Cardiac muscle cell (in vitro differentiated cells and primary cell): ENCODE measurements around the gene COL4A1. TPM values are rescaled to one million over a fixed set of nuclear protein-coding genes. Genes with fewer than 3 reads are reported as not detected.

Experiments used
- DNase-seq, 2 donors: peaks; one replicate each; pipeline versions ENCODE4 v3.0.0 to v3.0.0-alpha.2; 2010 to 2017; ENCODE audit warnings: low read depth in 1 of 2, low spot score in 1 of 2
- H3K27ac ChIP-seq: fragments of 200-600 bp; sonication (generic); 2 replicates; pipeline ENCODE4 v1.5.1; 2016
- H3K27me3 ChIP-seq: fragments of 200-600 bp; sonication (generic); 2 replicates; pipeline ENCODE4 v1.6.0; 2016; ENCODE audit warnings: control low read depth
- H3K36me3 ChIP-seq: fragments of 200-600 bp; sonication (generic); 2 replicates; pipeline ENCODE4 v1.5.1; 2016; ENCODE audit warnings: control low read depth
- H3K4me1 ChIP-seq: fragments of 200-600 bp; sonication (generic); 2 replicates; pipeline ENCODE4 v1.8.1; 2017; ENCODE audit warnings: low read depth, mild to moderate bottlenecking, mixed run types
- H3K4me3 ChIP-seq: fragments of 200-600 bp; sonication (generic); 2 replicates; pipeline ENCODE4 v1.5.1; 2016; ENCODE audit warnings: mild to moderate bottlenecking
- H3K9me3 ChIP-seq: fragments of 200-600 bp; sonication (generic); 2 replicates; pipeline ENCODE4 v1.5.1; 2017; ENCODE audit warnings: low read depth, mild to moderate bottlenecking, control low read depth
- CTCF ChIP-seq: IDR thresholded peaks from 2 replicates; pipeline ENCODE4 v1.5.1; 2012; ENCODE audit warnings: low read depth, mild to moderate bottlenecking, low read length
- polyA plus RNA-seq: library from polyadenylated mRNA; unstranded; fragments of >200 nt; fragmentation: Nextera tagmentation; extraction: Ambion mirVana; gene quantifications from 2 replicates; pipeline ENCODE4 v1.2.1, GENCODE V29; 2016
- total RNA-seq: library from RNA; depleted of rRNA; stranded (reverse); fragments of >200 nt; gene quantifications from 2 replicates; pipeline ENCODE4 v1.2.3, GENCODE V29; 2016

COL4A1 gene
- total and polyA plus RNA-seq, 2 experiments from 2014 or later = 73.9 to 171 TPM

- Histone ChIP-seq H3K27me3 (no peaks in the 10 kb centered on the region), H3K4me3 (no peak overlapping the region), H3K4me1 (no peaks in the 10 kb centered on the region), H3K9me3 (no peaks in the 10 kb centered on the region), H3K27ac (no peak overlapping the region), H3K36me3 (no peaks in the 10 kb centered on the region)
- no peak for DNase-seq
- no peak for TF ChIP-seq CTCF
Measured at GRCh38 chr13:110262082-110262436, 44.9 kb downstream of the COL4A1 start.

- no peaks in the 10 kb centered on the region for H3K4me1 ChIP-seq
- H3K4me3 ChIP-seq = no peak overlapping the region
- H3K36me3 ChIP-seq = no peaks in the 10 kb centered on the region
- no peak for TF ChIP-seq CTCF
- no peak overlapping the region for H3K27ac ChIP-seq
- H3K9me3 ChIP-seq = no peaks in the 10 kb centered on the region
- no peaks in the 10 kb centered on the region for H3K27me3 ChIP-seq
- DNase-seq = no peak
Measured at GRCh38 chr13:110261166-110262081, 45.5 kb downstream of the COL4A1 start.

- Histone ChIP-seq H3K4me3 (no peak overlapping the region), H3K27me3 (no peaks in the 10 kb centered on the region), H3K36me3 (no peaks in the 10 kb centered on the region), H3K9me3 (no peaks in the 10 kb centered on the region), H3K27ac (no peak overlapping the region), H3K4me1 (no peaks in the 10 kb centered on the region)
- peak in 1 of 2 donors; percentile 56 for DNase-seq
- TF ChIP-seq CTCF = no peak
Measured at GRCh38 chr13:110259651-110260050, 47.3 kb downstream of the COL4A1 start.

- Histone ChIP-seq H3K4me1 (no peaks in the 10 kb centered on the region), H3K9me3 (no peaks in the 10 kb centered on the region), H3K27me3 (no peaks in the 10 kb centered on the region), H3K36me3 (no peaks in the 10 kb centered on the region), H3K27ac (no peak overlapping the region), H3K4me3 (no peak overlapping the region)
- DNase-seq = no peak
- TF ChIP-seq CTCF = no peak
Measured at GRCh38 chr13:110258876-110259631, 47.9 kb downstream of the COL4A1 start.

- Histone ChIP-seq H3K27ac (no peak overlapping the region), H3K36me3 (no peaks in the 10 kb centered on the region), H3K27me3 (no peaks in the 10 kb centered on the region), H3K4me3 (no peak overlapping the region), H3K9me3 (no peaks in the 10 kb centered on the region), H3K4me1 (no peaks in the 10 kb centered on the region)
- DNase-seq = no peak
- no peak for TF ChIP-seq CTCF
Measured at GRCh38 chr13:110257408-110257807, 49.5 kb downstream of the COL4A1 start.
